Peyer's patch (tissue), 4 donors: Measurements from ENCODE around the gene RNF14. TPM values are rescaled to one million over a fixed set of nuclear protein-coding genes. Genes with fewer than 3 reads are reported as not detected.

ENCODE experiments used
- DNase-seq, 3 donors: peaks; one replicate each; pipeline ENCODE4 v3.0.0-alpha.2; 2017 to 2019
- H3K27ac ChIP-seq, 4 donors: fragments of 200-600 bp; sonication (generic); one replicate each; pipeline ENCODE4 v1.5.1; 2016 to 2019
- H3K27me3 ChIP-seq, 2 donors: fragments of 200-600 bp; sonication (generic); one replicate each; pipeline ENCODE4 v1.5.1; 2019
- H3K36me3 ChIP-seq, 3 donors: fragments of 200-600 bp; sonication (generic); one replicate each; pipeline ENCODE4 v1.5.1; 2016 to 2019
- H3K4me1 ChIP-seq, 4 donors: fragments of 200-600 bp; sonication (generic); one replicate each; pipeline ENCODE4 v1.5.1; 2016 to 2019
- H3K4me3 ChIP-seq, 4 donors: fragments of 200-600 bp; sonication (generic); 1 replicate in 3 of 4; 2 replicates in 1 of 4; pipeline ENCODE4 v1.5.1; 2016 to 2019; ENCODE audit warnings: mild to moderate bottlenecking in 1 of 4
- H3K9me3 ChIP-seq, 4 donors: fragments of 200-600 bp; sonication (generic); one replicate each; pipeline ENCODE4 v1.5.1; 2016 to 2019; ENCODE audit warnings: mild to moderate bottlenecking in 1 of 4
- CTCF ChIP-seq, 6 experiments: fragments of 450-650 bp in 4 of 6; fragments of 200-600 bp in 2 of 6; sonication (generic) in 1 of 6; IDR thresholded peaks; one replicate each; pipeline ENCODE4 v1.5.1; 2017 to 2019; ENCODE audit warnings: antibody characterized with exemption in 6 of 6, mild to moderate bottlenecking in 3 of 6, moderate library complexity in 1 of 6
- POLR2A ChIP-seq, 2 donors: fragments of 450-650 bp; IDR thresholded peaks; one replicate each; pipeline ENCODE4 v1.5.1; 2017; ENCODE audit warnings: antibody characterized with exemption in 2 of 2, mild to moderate bottlenecking in 2 of 2, moderate library complexity in 2 of 2
- total RNA-seq, 4 donors: library from RNA; depleted of rRNA; stranded (reverse); fragments of >200 nt; gene quantifications; one replicate each; pipeline ENCODE4 v1.1.0, GENCODE V29; 2016

The RNF14 gene
- total RNA-seq, 4 donors from 2014 or later, result 20.6 to 37.8 (median 34.6) TPM

- Histone ChIP-seq H3K36me3 (peaks cover 0 to 34% (median 0%) of the 10 kb centered on the region in 3 donors), H3K9me3 (no peaks in the 10 kb centered on the region), H3K4me3 (no peak overlapping the region), H3K4me1 (peaks cover 0 to 3% (median 0%) of the 10 kb centered on the region in 4 donors), H3K27ac (no peak overlapping the region), H3K27me3 (no peaks in the 10 kb centered on the region)
- DNase-seq, result no peak
- TF ChIP-seq POLR2A (IDR thresholded peaks at IDR 0.05) (no peak), CTCF (IDR thresholded peaks at IDR 0.05) (no peak)
Measured at GRCh38 chr5:142007237-142007544, 38.3 kb downstream of the RNF14 start.

GRCh38 chr5:142008813-142009212 is 39.9 kb downstream of the RNF14 start:
- H3K4me1 ChIP-seq, result peaks cover 0 to 8% (median 2%) of the 10 kb centered on the region in 4 donors
- no peak for DNase-seq
- H3K27ac ChIP-seq, result no peak overlapping the region
- H3K4me3 ChIP-seq, result no peak overlapping the region
- TF ChIP-seq CTCF (IDR thresholded peaks at IDR 0.05) (no peak), POLR2A (IDR thresholded peaks at IDR 0.05) (no peak)
- H3K27me3 ChIP-seq, result no peaks in the 10 kb centered on the region
- no peaks in the 10 kb centered on the region for H3K9me3 ChIP-seq
- peaks cover 0 to 18% (median 0%) of the 10 kb centered on the region in 3 donors for H3K36me3 ChIP-seq

- no peak overlapping the region for H3K4me3 ChIP-seq
- H3K4me1 ChIP-seq, result peaks cover 0 to 18% (median 2%) of the 10 kb centered on the region in 4 donors
- no peaks in the 10 kb centered on the region for H3K27me3 ChIP-seq
- H3K36me3 ChIP-seq, result peaks cover 0 to 8% (median 0%) of the 10 kb centered on the region in 3 donors
- TF ChIP-seq POLR2A (IDR thresholded peaks at IDR 0.05), result no peak
- TF ChIP-seq CTCF (IDR thresholded peaks at IDR 0.05), result no peak
- DNase-seq, result no peak
- no peak overlapping the region for H3K27ac ChIP-seq
- H3K9me3 ChIP-seq, result no peaks in the 10 kb centered on the region
Measured at GRCh38 chr5:142009886-142010285, 41.0 kb downstream of the RNF14 start.

GRCh38 chr5:142011572-142012185 is 42.8 kb downstream of the RNF14 start:
- Histone ChIP-seq H3K9me3 (no peaks in the 10 kb centered on the region), H3K4me1 (peaks cover 0 to 31% (median 3%) of the 10 kb centered on the region in 4 donors), H3K27me3 (no peaks in the 10 kb centered on the region), H3K36me3 (no peaks in the 10 kb centered on the region), H3K27ac (peak overlapping the region in 3 of 4 donors; percentile 78 to 93 (median 82)), H3K4me3 (peak overlapping the region in 1 of 4 donors; percentile 69)
- TF ChIP-seq CTCF (IDR thresholded peaks at IDR 0.05), result no peak
- TF ChIP-seq POLR2A (IDR thresholded peaks at IDR 0.05), result no peak
- no peak for DNase-seq

- peak overlapping the region; percentile 77 to 93 (median 80) for H3K27ac ChIP-seq
- H3K4me1 ChIP-seq, result peaks cover 0 to 31% (median 3%) of the 10 kb centered on the region in 4 donors
- no peaks in the 10 kb centered on the region for H3K36me3 ChIP-seq
- H3K9me3 ChIP-seq, result no peaks in the 10 kb centered on the region
- peak overlapping the region; percentile 53 to 69 (median 62) for H3K4me3 ChIP-seq
- TF ChIP-seq CTCF (IDR thresholded peaks at IDR 0.05) (peak in 5 of 6 experiments; percentile 30 to 50 (median 40)), POLR2A (IDR thresholded peaks at IDR 0.05) (no peak)
- peak; percentile 51 to 79 (median 68) for DNase-seq
- no peaks in the 10 kb centered on the region for H3K27me3 ChIP-seq
Measured at GRCh38 chr5:142012186-142012785, 43.4 kb downstream of the RNF14 start.
